ENCODE data around the gene GCDH. TPM values are rescaled to one million over a fixed set of nuclear protein-coding genes. Genes with fewer than 3 reads are reported as not detected.

The GCDH gene
- total and polyA plus RNA-seq, 3 donors from 2014 or later, result 11.0 to 32.1 (median 30.5) TPM

GRCh38 chr19:12864143-12864542, 26.8 kb upstream of the GCDH start:
- Histone ChIP-seq H3K36me3 (ENCODE audit: low read depth, missing control alignments) (no peaks in the 10 kb centered on the region), H3K4me3 (no peak overlapping the region), H3K27me3 (no peaks in the 10 kb centered on the region), H3K4me1 (no peaks in the 10 kb centered on the region), H3K9me3 (no peaks in the 10 kb centered on the region), H3K27ac (no peak overlapping the region)
- no peak for DNase-seq
- intact Hi-C loops (cut with DNase I; ENCODE audit: low total_unique reads), result no loop called here
- TF ChIP-seq POLR2A (IDR thresholded peaks at IDR 0.05) (no peak), CTCF (IDR thresholded peaks at IDR 0.05) (no peak)
- 90 to 100% methylated on average over 3 to 4 of the region's 4 CpGs for WGBS, 2 donors

DNA sequence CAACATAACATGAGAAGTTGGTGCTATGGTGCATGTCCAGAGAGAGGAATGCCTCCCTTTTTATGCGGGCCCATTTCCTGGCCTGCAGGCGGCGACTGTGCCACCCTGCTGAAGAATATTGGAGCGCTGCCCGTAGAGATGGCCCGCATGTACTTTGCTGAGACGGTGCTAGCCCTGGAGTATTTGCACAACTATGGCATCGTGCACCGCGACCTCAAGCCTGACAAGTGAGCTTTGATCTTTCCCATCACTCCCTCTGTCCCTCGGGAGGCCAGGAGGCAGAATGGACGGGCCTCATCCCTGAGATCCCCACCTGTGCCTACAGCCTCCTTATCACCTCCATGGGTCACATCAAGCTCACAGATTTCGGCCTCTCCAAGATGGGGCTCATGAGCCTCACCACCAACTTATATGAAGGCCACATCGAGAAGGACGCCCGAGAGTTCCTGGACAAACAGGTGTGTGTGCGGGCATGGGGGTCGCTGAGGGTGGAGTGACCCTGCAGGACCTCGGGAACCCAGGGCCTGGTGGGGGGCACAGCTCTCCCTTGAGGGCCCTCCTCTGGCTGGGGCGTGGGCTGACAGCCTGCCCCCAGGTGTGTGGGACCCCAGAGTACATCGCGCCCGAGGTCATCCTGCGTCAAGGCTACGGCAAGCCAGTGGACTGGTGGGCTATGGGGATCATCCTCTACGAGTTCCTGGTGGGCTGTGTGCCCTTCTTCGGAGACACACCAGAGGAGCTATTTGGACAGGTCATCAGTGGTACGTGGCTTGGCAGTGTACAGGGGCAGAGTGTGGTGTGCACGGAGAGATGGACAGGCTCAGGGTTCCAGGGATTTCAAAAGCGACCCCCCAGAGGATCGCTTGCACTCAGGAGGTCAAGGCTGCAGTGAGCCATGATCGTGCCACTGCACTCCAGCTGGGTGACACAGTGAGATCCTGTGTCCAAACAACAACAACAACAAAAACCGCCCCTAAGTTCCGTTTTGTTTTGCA, 25.9 kb upstream of the GCDH start:
- H3K27ac ChIP-seq, result no peak overlapping the region
- H3K4me1 ChIP-seq, result no peaks in the 10 kb centered on the region
- no peaks in the 10 kb centered on the region for H3K27me3 ChIP-seq
- intact Hi-C loops (cut with DNase I; ENCODE audit: low total_unique reads), result no loop called here
- no peaks in the 10 kb centered on the region for H3K36me3 ChIP-seq (ENCODE audit: low read depth, missing control alignments)
- TF ChIP-seq CTCF (IDR thresholded peaks at IDR 0.05) (no peak), POLR2A (IDR thresholded peaks at IDR 0.05) (no peak)
- no peaks in the 10 kb centered on the region for H3K9me3 ChIP-seq
- 77 to 85% methylated on average over 22 to 31 of the region's 34 CpGs for WGBS, 2 donors
- H3K4me3 ChIP-seq, result no peak overlapping the region
- no peak for DNase-seq

GRCh38 chr19:12865746-12866415, 25.1 kb upstream of the GCDH start:
- Histone ChIP-seq H3K36me3 (ENCODE audit: low read depth, missing control alignments) (no peaks in the 10 kb centered on the region), H3K27me3 (no peaks in the 10 kb centered on the region), H3K4me3 (no peak overlapping the region), H3K9me3 (no peaks in the 10 kb centered on the region), H3K27ac (no peak overlapping the region), H3K4me1 (no peaks in the 10 kb centered on the region)
- intact Hi-C loops (cut with DNase I; ENCODE audit: low total_unique reads), result no loop called here
- WGBS, 2 donors, result 68 to 70% methylated on average over 9 to 19 of the region's 19 CpGs
- no peak for TF ChIP-seq POLR2A (IDR thresholded peaks at IDR 0.05)
- TF ChIP-seq CTCF (IDR thresholded peaks at IDR 0.05), result no peak
- no peak for DNase-seq

- H3K36me3 ChIP-seq (ENCODE audit: low read depth, missing control alignments), result no peaks in the 10 kb centered on the region
- no peaks in the 10 kb centered on the region for H3K27me3 ChIP-seq
- DNase-seq, result no peak
- no peak overlapping the region for H3K27ac ChIP-seq
- H3K4me1 ChIP-seq, result no peaks in the 10 kb centered on the region
- TF ChIP-seq POLR2A (IDR thresholded peaks at IDR 0.05) (no peak), CTCF (IDR thresholded peaks at IDR 0.05) (no peak)
- intact Hi-C loops (cut with DNase I; ENCODE audit: low total_unique reads), result no loop called here
- no peaks in the 10 kb centered on the region for H3K9me3 ChIP-seq
- WGBS, 2 donors, result 63 to 66% methylated on average over 23 to 29 of the region's 29 CpGs
- H3K4me3 ChIP-seq, result no peak overlapping the region
These were observed 24.4 kb upstream of the GCDH start for GRCh38 chr19:12866416-12867119.
